Mesothelial cell of epicardium (in vitro differentiated cells): ENCODE results near the gene CNKSR2. TPM values are rescaled to one million over a fixed set of nuclear protein-coding genes. Genes with fewer than 3 reads are reported as not detected.

Experiments used
- DNase-seq, 2 experiments: peaks; one replicate each; pipeline ENCODE4 v3.0.0; 2021; ENCODE audit warnings: low spot score in 2 of 2; ENCODE audit not compliant: unreplicated experiment in 2 of 2
- H3K27ac Mint-ChIP-seq: 2 replicates; pipeline ENCODE4 v1.8.0; 2021; ENCODE audit warnings: mixed read lengths
- H3K27me3 Mint-ChIP-seq: 2 replicates; pipeline ENCODE4 v1.8.0; 2021; ENCODE audit warnings: low read depth, mixed read lengths
- H3K36me3 Mint-ChIP-seq: 2 replicates; pipeline ENCODE4 v1.8.0; 2021; ENCODE audit warnings: mixed read lengths
- H3K4me1 Mint-ChIP-seq: 2 replicates; pipeline ENCODE4 v1.8.0; 2021; ENCODE audit warnings: mixed read lengths
- H3K4me3 Mint-ChIP-seq: 2 replicates; pipeline ENCODE4 v1.8.0; 2021; ENCODE audit warnings: mild to moderate bottlenecking, moderate library complexity, mixed read lengths
- H3K9me3 Mint-ChIP-seq: 2 replicates; pipeline ENCODE4 v1.8.0; 2021; ENCODE audit warnings: mixed read lengths
- CTCF ChIP-seq: fragments of 200-600 bp; sonication (generic); IDR thresholded peaks from one replicate; pipeline ENCODE4 v1.5.0; 2021; ENCODE audit warnings: antibody characterized with exemption; ENCODE audit not compliant: unreplicated experiment
- total RNA-seq: library from RNA; stranded (reverse); gene quantifications from 3 replicates; pipeline ENCODE4 v1.2.1, GENCODE V29; 2021

The CNKSR2 gene
- total RNA-seq, 1 donor from 2014 or later: 9.1 TPM

- no peak for TF ChIP-seq CTCF
- no peaks in the 10 kb centered on the region for H3K36me3 Mint-ChIP-seq
- no peak overlapping the region for H3K4me3 Mint-ChIP-seq
- peaks cover 10% of the 10 kb centered on the region for H3K9me3 Mint-ChIP-seq
- H3K27ac Mint-ChIP-seq: no peak overlapping the region
- no peaks in the 10 kb centered on the region for H3K27me3 Mint-ChIP-seq
- no peak for DNase-seq
- no peaks in the 10 kb centered on the region for H3K4me1 Mint-ChIP-seq
These were observed 317.3 kb downstream of the CNKSR2 start for GRCh38 chrX:21691512-21692018.

- no peaks in the 10 kb centered on the region for H3K4me1 Mint-ChIP-seq
- no peak overlapping the region for H3K27ac Mint-ChIP-seq
- no peak for TF ChIP-seq CTCF
- no peaks in the 10 kb centered on the region for H3K36me3 Mint-ChIP-seq
- H3K9me3 Mint-ChIP-seq: no peaks in the 10 kb centered on the region
- no peak for DNase-seq
- no peaks in the 10 kb centered on the region for H3K27me3 Mint-ChIP-seq
- H3K4me3 Mint-ChIP-seq: no peak overlapping the region
These were observed 324.1 kb downstream of the CNKSR2 start for GRCh38 chrX:21698272-21698671.

- Mint-ChIP-seq H3K27me3 (no peaks in the 10 kb centered on the region), H3K9me3 (no peaks in the 10 kb centered on the region), H3K4me3 (no peak overlapping the region), H3K4me1 (no peaks in the 10 kb centered on the region), H3K36me3 (no peaks in the 10 kb centered on the region), H3K27ac (no peak overlapping the region)
- TF ChIP-seq CTCF: no peak
- no peak for DNase-seq
These were observed 324.9 kb downstream of the CNKSR2 start for GRCh38 chrX:21699136-21699535.

GRCh38 chrX:21700275-21700674 lies 326.1 kb downstream of the CNKSR2 start:
- no peaks in the 10 kb centered on the region for H3K4me1 Mint-ChIP-seq
- DNase-seq: no peak
- H3K4me3 Mint-ChIP-seq: no peak overlapping the region
- no peaks in the 10 kb centered on the region for H3K27me3 Mint-ChIP-seq
- no peaks in the 10 kb centered on the region for H3K9me3 Mint-ChIP-seq
- TF ChIP-seq CTCF: no peak
- no peaks in the 10 kb centered on the region for H3K36me3 Mint-ChIP-seq
- no peak overlapping the region for H3K27ac Mint-ChIP-seq

GRCh38 chrX:21700967-21701366 lies 326.7 kb downstream of the CNKSR2 start:
- TF ChIP-seq CTCF: no peak
- no peaks in the 10 kb centered on the region for H3K9me3 Mint-ChIP-seq
- no peaks in the 10 kb centered on the region for H3K36me3 Mint-ChIP-seq
- no peaks in the 10 kb centered on the region for H3K27me3 Mint-ChIP-seq
- DNase-seq: no peak
- no peaks in the 10 kb centered on the region for H3K4me1 Mint-ChIP-seq
- no peak overlapping the region for H3K4me3 Mint-ChIP-seq
- H3K27ac Mint-ChIP-seq: no peak overlapping the region

GRCh38 chrX:21702725-21703124 lies 328.5 kb downstream of the CNKSR2 start:
- H3K36me3 Mint-ChIP-seq: no peaks in the 10 kb centered on the region
- no peaks in the 10 kb centered on the region for H3K4me1 Mint-ChIP-seq
- TF ChIP-seq CTCF: no peak
- H3K27ac Mint-ChIP-seq: no peak overlapping the region
- H3K27me3 Mint-ChIP-seq: no peaks in the 10 kb centered on the region
- DNase-seq: no peak
- H3K9me3 Mint-ChIP-seq: peaks cover 11% of the 10 kb centered on the region
- no peak overlapping the region for H3K4me3 Mint-ChIP-seq
